Thymus (tissue), 11 donors: ENCODE results near the gene DDX18. TPM values are rescaled to one million over a fixed set of nuclear protein-coding genes. Genes with fewer than 3 reads are reported as not detected.
"Not testable (repeated sequence)": the region's sequence is repeated elsewhere in the genome, so short reads cannot be mapped to it uniquely, and the experiment has no call there.

Experiments used
- DNase-seq, 9 donors: peaks; one replicate each; pipeline ENCODE4 v3.0.0-alpha.2; 2013; ENCODE audit warnings: low spot score in 9 of 9, low read depth in 6 of 9, missing footprints in 1 of 9
- H3K27ac ChIP-seq, 2 donors: one replicate each; pipeline ENCODE4 v1.5.1; 2013; ENCODE audit warnings: control low read depth in 1 of 2, low read depth in 1 of 2, low read length in 1 of 2, mild to moderate bottlenecking in 1 of 2, moderate library complexity in 1 of 2
- H3K27me3 ChIP-seq, 2 donors: one replicate each; pipeline ENCODE4 v1.5.1; 2013; ENCODE audit warnings: low read length in 1 of 2; ENCODE audit not compliant: control insufficient read depth in 2 of 2, insufficient read depth in 1 of 2
- H3K36me3 ChIP-seq, 2 donors: one replicate each; pipeline ENCODE4 v1.5.1; 2013; ENCODE audit warnings: low read length in 1 of 2, mild to moderate bottlenecking in 1 of 2, moderate library complexity in 1 of 2; ENCODE audit not compliant: control insufficient read depth in 2 of 2, insufficient read depth in 2 of 2
- H3K4me1 ChIP-seq, 2 donors: one replicate each; pipeline ENCODE4 v1.5.1; 2013; ENCODE audit warnings: low read length in 2 of 2; ENCODE audit not compliant: control insufficient read depth in 2 of 2, insufficient read depth in 2 of 2
- H3K4me3 ChIP-seq, 2 donors: one replicate each; pipeline ENCODE4 v1.5.1; 2013; ENCODE audit warnings: low read length in 2 of 2, control low read depth in 1 of 2, mild to moderate bottlenecking in 1 of 2
- H3K9me3 ChIP-seq, 2 donors: one replicate each; pipeline ENCODE4 v1.5.1; 2013; ENCODE audit warnings: low read length in 1 of 2, mild to moderate bottlenecking in 1 of 2; ENCODE audit not compliant: control insufficient read depth in 2 of 2, insufficient read depth in 1 of 2
- WGBS: extraction: QIAGEN DNeasy Blood & Tissue Kit; methylation state at CpG from one replicate; pipeline ENCODE4 v1.1.7; 2013; 5-methylcytosine and 5-hydroxymethylcytosine counted together
- polyA plus RNA-seq: library from polyadenylated mRNA; stranded (reverse); fragments of 200-250 nt; gene quantifications from one replicate; pipeline ENCODE4 v1.2.3, GENCODE V29; 2013
- total RNA-seq: library from RNA; stranded (reverse); fragments of 120-200 nt; gene quantifications from one replicate; pipeline ENCODE4 v1.2.4, GENCODE V29; 2013
- donor health status: healthy.

DDX18 gene
- total and polyA plus RNA-seq, 2 donors: 33.2 to 78.3 TPM

DNA sequence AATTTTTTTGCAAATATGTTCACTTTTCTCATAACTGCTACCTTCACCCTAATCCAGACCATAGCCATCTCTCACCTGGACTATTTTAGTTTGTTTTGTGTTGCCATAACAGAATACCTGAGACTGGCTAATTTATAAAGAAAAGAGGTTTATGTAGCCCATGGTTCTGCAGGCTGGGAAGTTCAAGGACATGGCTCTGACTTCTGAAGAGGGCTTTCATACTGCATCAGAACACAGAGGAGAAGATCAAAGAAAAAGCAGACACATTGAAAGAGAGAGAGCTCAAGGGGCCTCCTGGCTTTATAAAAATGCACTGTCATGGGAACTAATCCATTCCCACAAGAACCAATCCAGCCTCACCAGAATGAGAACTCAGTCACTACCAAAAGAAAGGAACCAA lies 25.0 kb upstream of the DDX18 start:
- H3K4me1 ChIP-seq: no peaks in the 10 kb centered on the region
- no peak overlapping the region for H3K4me3 ChIP-seq
- no peaks in the 10 kb centered on the region for H3K27me3 ChIP-seq
- DNase-seq: no peak
- no peaks in the 10 kb centered on the region for H3K36me3 ChIP-seq
- H3K9me3 ChIP-seq: peaks cover 0 to 1% of the 10 kb centered on the region in 2 donors
- H3K27ac ChIP-seq: no peak overlapping the region

DNA sequence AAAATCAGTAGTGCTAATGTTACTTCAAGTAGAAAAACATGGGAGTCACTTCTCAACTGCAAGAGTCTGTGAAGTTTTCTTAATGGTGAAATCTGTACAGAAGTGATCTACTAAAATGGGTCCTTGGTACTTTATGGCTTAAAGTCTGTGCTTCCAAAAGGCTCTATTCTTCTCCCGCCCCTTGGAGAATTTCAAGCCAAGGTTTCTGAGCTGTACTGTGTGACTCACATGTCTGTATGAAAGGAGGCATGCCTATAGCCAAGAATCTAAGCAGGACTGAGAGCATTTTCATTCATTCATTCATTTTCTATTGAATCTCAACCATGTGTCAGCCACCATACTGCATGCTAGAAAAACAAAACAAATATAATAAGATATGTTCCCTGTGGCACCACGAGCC lies 19.8 kb upstream of the DDX18 start:
- H3K36me3 ChIP-seq: no peaks in the 10 kb centered on the region
- DNase-seq: no peak
- H3K4me3 ChIP-seq: no peak overlapping the region
- WGBS: 75% methylated on average over 2 of the region's 2 CpGs
- no peak overlapping the region for H3K27ac ChIP-seq
- H3K27me3 ChIP-seq: no peaks in the 10 kb centered on the region
- no peaks in the 10 kb centered on the region for H3K4me1 ChIP-seq
- H3K9me3 ChIP-seq: no peaks in the 10 kb centered on the region

DNA sequence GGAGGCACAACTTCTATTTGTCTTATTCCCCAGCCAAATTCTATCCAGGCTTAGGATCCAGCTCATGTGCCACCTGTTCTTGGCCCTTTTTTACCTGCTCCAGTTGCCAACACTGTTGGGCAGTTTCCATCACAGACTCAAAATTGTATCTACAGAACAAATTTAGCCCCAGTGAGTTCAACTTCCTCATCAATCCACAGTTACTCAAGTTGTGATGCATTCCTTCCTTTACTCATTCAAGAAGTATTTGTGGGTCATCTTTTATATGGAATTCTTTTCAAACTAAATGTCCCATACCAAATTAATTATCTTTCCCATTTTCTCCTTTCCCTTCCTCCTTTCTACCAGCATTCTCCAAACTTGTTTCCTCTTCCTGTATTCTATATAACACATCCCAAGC lies 12.7 kb upstream of the DDX18 start:
- H3K9me3 ChIP-seq: no peaks in the 10 kb centered on the region
- H3K27ac ChIP-seq: no peak overlapping the region
- no peak for DNase-seq
- no peaks in the 10 kb centered on the region for H3K27me3 ChIP-seq
- H3K4me1 ChIP-seq: no peaks in the 10 kb centered on the region
- no peak overlapping the region for H3K4me3 ChIP-seq
- H3K36me3 ChIP-seq: no peaks in the 10 kb centered on the region

DNA sequence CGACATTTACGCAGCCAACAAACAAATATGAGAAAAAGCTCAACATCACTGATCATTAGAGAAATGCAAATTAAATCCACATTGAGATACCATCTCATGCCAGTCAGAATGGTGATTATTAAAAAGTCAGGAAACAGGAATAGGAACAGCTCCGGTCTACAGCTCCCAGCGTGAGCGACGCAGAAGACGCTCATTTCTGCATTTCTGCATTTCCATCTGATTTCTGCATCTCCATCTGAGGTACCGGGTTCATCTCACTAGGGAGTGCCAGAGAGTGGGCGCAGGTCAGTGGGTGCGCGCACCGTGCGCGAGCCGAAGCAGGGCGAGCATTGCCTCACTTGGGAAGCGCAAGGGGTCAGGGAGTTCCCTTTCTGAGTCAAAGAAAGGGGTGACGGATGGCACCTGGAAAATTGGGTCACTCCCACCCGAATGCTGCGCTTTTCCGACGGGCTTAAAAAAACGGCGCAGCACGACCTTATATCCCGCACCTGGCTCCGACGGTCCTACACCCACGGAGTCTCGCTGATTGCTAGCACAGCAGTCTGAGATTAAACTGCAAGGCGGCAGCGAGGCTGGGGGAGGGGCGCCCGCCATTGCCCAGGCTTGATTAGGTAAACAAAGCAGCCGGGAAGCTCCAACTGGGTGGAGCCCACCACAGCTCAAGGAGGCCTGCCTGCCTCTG lies 10.7 kb upstream of the DDX18 start:
- H3K36me3 ChIP-seq, H3K27ac ChIP-seq, H3K27me3 ChIP-seq, H3K4me1 ChIP-seq, H3K9me3 ChIP-seq: not testable (repeated sequence)
- peak in 1 of 9 donors; percentile 36 for DNase-seq
- peak overlapping the region; percentile 20 to 27 for H3K4me3 ChIP-seq
- WGBS: 57% methylated on average over 29 of the region's 35 CpGs

DNA sequence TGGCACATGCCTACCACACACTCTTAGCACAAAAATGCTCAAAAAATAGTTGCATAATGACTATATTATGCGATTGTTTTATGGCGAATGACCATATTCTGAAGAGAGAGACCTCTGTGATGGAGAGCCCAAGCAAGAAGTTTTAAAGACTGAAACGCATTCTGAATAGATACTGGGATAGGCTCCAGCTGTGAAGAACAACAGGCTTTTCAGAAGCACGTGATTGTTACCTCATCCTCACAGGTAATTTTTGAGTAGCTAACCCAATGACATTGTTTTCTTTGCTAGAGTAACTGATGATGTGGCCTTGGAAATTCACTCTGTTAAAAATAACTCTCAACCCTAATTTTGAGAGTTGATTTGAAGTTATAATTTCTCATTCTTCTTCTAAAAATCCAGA lies 2.0 kb upstream of the DDX18 start:
- H3K27me3 ChIP-seq: no peaks in the 10 kb centered on the region
- WGBS: 73% methylated on average over 4 of the region's 4 CpGs

DNA sequence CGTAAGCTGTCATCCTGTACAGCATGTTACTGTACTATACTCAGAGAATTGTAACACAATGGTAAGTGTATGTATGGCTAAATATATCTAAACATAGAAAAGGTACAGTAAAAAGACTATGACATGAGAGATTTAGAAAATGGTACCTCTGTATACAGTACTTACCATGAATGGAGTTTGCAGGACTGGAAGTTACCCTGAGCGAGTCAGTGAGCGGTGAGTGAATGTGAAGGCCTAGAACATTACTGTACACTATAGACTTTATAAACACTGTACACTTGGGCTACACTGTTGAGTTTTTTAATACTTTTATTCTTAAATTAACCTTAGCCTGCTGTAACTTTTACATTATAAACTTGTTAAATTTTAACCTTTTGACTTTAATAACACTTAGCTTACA lies 1.5 kb downstream of the DDX18 start:
- Histone ChIP-seq H3K27ac (no peak overlapping the region), H3K4me3 (no peak overlapping the region), H3K9me3 (no peaks in the 10 kb centered on the region), H3K36me3 (peaks cover 10 to 29% of the 10 kb centered on the region in 2 donors), H3K27me3 (no peaks in the 10 kb centered on the region), H3K4me1 (peaks cover 5 to 8% of the 10 kb centered on the region in 2 donors)
- DNase-seq: no peak
- WGBS: 97% methylated on average over 3 of the region's 3 CpGs

More for the DNA sequence above, 2.0 kb upstream of the DDX18 start:
- Histone ChIP-seq H3K36me3 (peaks cover 0 to 2% of the 10 kb centered on the region in 2 donors), H3K27ac (no peak overlapping the region), H3K9me3 (no peaks in the 10 kb centered on the region), H3K4me3 (no peak overlapping the region), H3K4me1 (peaks cover 5 to 8% of the 10 kb centered on the region in 2 donors)
- DNase-seq: no peak

DNA sequence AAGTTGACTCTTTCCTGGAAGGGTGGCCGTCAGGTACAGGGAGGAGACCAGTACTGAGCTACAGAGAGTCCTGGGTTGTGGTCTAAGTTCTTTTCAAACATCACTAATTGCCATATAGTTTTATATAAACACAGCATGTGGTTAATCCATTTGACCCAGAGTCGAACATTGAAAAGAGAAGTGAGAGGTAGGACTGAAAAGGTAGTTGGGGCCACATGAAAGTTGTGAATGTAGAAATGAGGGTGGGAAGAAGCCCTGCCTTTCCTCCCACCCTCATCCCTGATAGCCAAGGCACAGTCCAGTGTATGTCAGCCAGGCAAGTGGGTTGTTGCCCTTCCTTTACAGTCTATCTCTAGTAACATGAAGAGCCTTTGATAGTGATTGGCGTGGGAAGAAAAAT lies 4.4 kb downstream of the DDX18 start:
- no peak for DNase-seq
- H3K4me3 ChIP-seq: no peak overlapping the region
- 97% methylated on average over 3 of the region's 3 CpGs for WGBS
- no peak overlapping the region for H3K27ac ChIP-seq
- peaks cover 22 to 53% of the 10 kb centered on the region in 2 donors for H3K36me3 ChIP-seq
- no peaks in the 10 kb centered on the region for H3K27me3 ChIP-seq
- H3K4me1 ChIP-seq: peaks cover 5 to 8% of the 10 kb centered on the region in 2 donors
- H3K9me3 ChIP-seq: no peaks in the 10 kb centered on the region

DNA sequence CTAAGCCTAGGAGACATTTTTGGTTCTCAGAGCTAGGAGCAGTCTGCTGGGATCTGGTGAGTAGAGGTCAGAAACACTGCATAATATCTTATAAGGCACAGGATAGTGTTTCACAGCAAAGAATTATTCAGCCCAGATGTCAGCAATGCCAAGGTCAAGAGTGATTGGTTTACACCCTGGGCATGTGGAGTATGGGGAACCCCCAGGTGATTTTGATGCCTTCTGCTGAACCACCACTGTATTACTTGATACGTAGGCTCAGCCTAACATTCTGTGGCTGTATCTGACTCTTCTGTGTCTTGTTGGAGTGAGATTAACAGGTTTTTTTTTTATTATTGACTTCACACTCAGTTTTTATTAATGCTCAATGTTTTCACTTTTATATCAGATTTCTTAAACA lies 6.0 kb downstream of the DDX18 start:
- H3K4me3 ChIP-seq: no peak overlapping the region
- no peaks in the 10 kb centered on the region for H3K27me3 ChIP-seq
- H3K27ac ChIP-seq: no peak overlapping the region
- WGBS: 95% methylated on average over 1 of the region's 1 CpG
- no peak for DNase-seq
- H3K4me1 ChIP-seq: peaks cover under 1 to 4% of the 10 kb centered on the region in 2 donors
- H3K36me3 ChIP-seq: peaks cover 26 to 67% of the 10 kb centered on the region in 2 donors
- no peaks in the 10 kb centered on the region for H3K9me3 ChIP-seq

DNA sequence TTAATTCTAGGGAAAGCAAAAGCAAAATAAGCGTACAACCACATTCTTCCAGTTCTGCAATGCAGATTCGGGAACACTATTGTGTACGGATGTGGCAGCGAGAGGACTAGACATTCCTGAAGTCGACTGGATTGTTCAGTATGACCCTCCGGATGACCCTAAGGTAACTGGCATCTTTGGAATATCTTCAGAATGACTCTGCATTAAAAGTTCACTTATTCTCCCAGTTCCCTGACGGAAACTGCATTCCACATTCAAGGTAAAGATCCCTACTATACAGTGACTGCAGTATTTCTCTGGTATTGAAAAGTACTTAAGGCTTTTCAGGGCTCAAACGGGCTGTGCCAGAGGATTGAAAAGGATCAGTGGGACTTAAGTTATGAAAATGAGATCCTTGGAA lies 10.9 kb downstream of the DDX18 start:
- H3K36me3 ChIP-seq: peaks cover 53 to 83% of the 10 kb centered on the region in 2 donors
- no peak overlapping the region for H3K4me3 ChIP-seq
- H3K27me3 ChIP-seq: no peaks in the 10 kb centered on the region
- no peak overlapping the region for H3K27ac ChIP-seq
- no peak for DNase-seq
- 96% methylated on average over 8 of the region's 8 CpGs for WGBS
- no peaks in the 10 kb centered on the region for H3K4me1 ChIP-seq
- H3K9me3 ChIP-seq: no peaks in the 10 kb centered on the region
